Activated T-helper 1 cell treated with anti-CD3 and anti-CD28 coated beads, Interleukin-2, amount 50 U/mL, for 16 hours (primary cell): Measurements from ENCODE around the gene OGA.
"Not testable (repeated sequence)": the region's sequence is repeated elsewhere in the genome, so short reads cannot be mapped to it uniquely, and the experiment has no call there.

Source experiments
- DNase-seq, 2 donors: peaks; one replicate each; pipeline ENCODE4 v3.0.0-alpha.2; 2020; ENCODE audit warnings: low read depth in 1 of 2, low spot score in 1 of 2

OGA gene

GRCh38 chr10:101807158-101807557 is 11.1 kb downstream of the OGA start:
- DNase-seq = no peak

GRCh38 chr10:101803511-101803910 is 14.7 kb downstream of the OGA start:
- DNase-seq = no peak

- DNase-seq = no peak
Measured at GRCh38 chr10:101797403-101798059, 20.7 kb downstream of the OGA start.

GRCh38 chr10:101793526-101793925 is 24.7 kb downstream of the OGA start:
- DNase-seq = no peak

- DNase-seq = no peak
Measured at GRCh38 chr10:101789686-101790085, 28.6 kb downstream of the OGA start.

- not testable (repeated sequence) for DNase-seq
Measured at GRCh38 chr10:101789231-101789630, 29.0 kb downstream of the OGA start.

GRCh38 chr10:101785801-101786200 is 32.4 kb downstream of the OGA start:
- no peak for DNase-seq

- no peak for DNase-seq
Measured at GRCh38 chr10:101784558-101784957, 33.7 kb downstream of the OGA start.

GRCh38 chr10:101783736-101784118 is 34.5 kb downstream of the OGA start:
- DNase-seq = no peak

- DNase-seq = peak; percentile 55 to 69
Measured at GRCh38 chr10:101782811-101783735, 35.2 kb downstream of the OGA start, which contains the start of gene NPM3. Gene NPM3 (minus strand): TSS chr10:101783446. CDS start chr10:101783390, 56 bp downstream.

- DNase-seq = no peak
Measured at GRCh38 chr10:101781984-101782810, 36.0 kb downstream of the OGA start.

GRCh38 chr10:101781655-101781983 is 36.6 kb downstream of the OGA start:
- DNase-seq = no peak

- peak; percentile 44 to 58 for DNase-seq
Measured at GRCh38 chr10:101780818-101781654, 37.2 kb downstream of the OGA start.

GRCh38 chr10:101780187-101780817 is 37.9 kb downstream of the OGA start:
- DNase-seq = no peak

GRCh38 chr10:101779544-101780186 is 38.6 kb downstream of the OGA start:
- DNase-seq = peak; percentile 71 to 80

GRCh38 chr10:101778781-101779543 is 39.3 kb downstream of the OGA start:
- DNase-seq = no peak

GRCh38 chr10:101778151-101778780 is 40.0 kb downstream of the OGA start:
- DNase-seq = no peak

GRCh38 chr10:101777619-101778145 is 40.6 kb downstream of the OGA start:
- no peak for DNase-seq
